Thoracic aorta (tissue), 2 donors: Measurements from ENCODE around the gene MVK. TPM values are rescaled to one million over a fixed set of nuclear protein-coding genes. Genes with fewer than 3 reads are reported as not detected.

ENCODE experiments used
- ATAC-seq: fragments of 150-250 bp; one replicate; pipeline ENCODE4 v1.8.0; 2017; ENCODE audit warnings: low read depth; ENCODE audit not compliant: insufficient number of reproducible peaks, low FRiP score
- DNase-seq: peaks from one replicate; pipeline ENCODE4 v3.0.0-alpha.2; 2020; ENCODE audit warnings: low spot score
- H3K27ac ChIP-seq, 2 donors: fragments of 200-600 bp; sonication (generic); 1 replicate in 1 of 2; 2 replicates in 1 of 2; pipeline ENCODE4 v1.5.1; 2016; ENCODE audit warnings: mild to moderate bottlenecking in 2 of 2, moderate library complexity in 2 of 2
- H3K27me3 ChIP-seq: fragments of 200-600 bp; sonication (generic); replicated peaks from 2 replicates; pipeline ENCODE4 v1.6.0; 2016; ENCODE audit warnings: mild to moderate bottlenecking; ENCODE audit not compliant: insufficient read depth
- H3K36me3 ChIP-seq: fragments of 200-600 bp; sonication (generic); one replicate; pipeline ENCODE4 v1.5.1; 2016
- H3K4me1 ChIP-seq, 2 donors: fragments of 200-600 bp; sonication (generic); 1 replicate in 1 of 2; 2 replicates in 1 of 2; pipeline versions ENCODE4 v1.5.1 to v1.6.0; 2016; ENCODE audit warnings: low read depth in 2 of 2, mild to moderate bottlenecking in 1 of 2; ENCODE audit not compliant: control insufficient read depth in 1 of 2
- H3K4me3 ChIP-seq: fragments of 200-600 bp; sonication (generic); 2 replicates; pipeline ENCODE4 v1.5.1; 2016; ENCODE audit warnings: mild to moderate bottlenecking
- H3K9me3 ChIP-seq: fragments of 200-600 bp; sonication (generic); 2 replicates; pipeline ENCODE4 v1.5.1; 2016
- total RNA-seq, 2 donors: library from RNA; depleted of rRNA; stranded (reverse); fragments of >200 nt; gene quantifications; one replicate each; pipeline versions ENCODE4 v1.1.0 to v1.2.3, GENCODE V29; 2016
- TF ChIP-seq, protein P1 (sequence below): fragments of 200-600 bp; sonication (generic); IDR thresholded peaks from one replicate; pipeline ENCODE4 v1.5.1; 2019; ENCODE audit warnings: antibody characterized with exemption

The MVK gene
- total RNA-seq, 2 donors from 2014 or later, result 4.7 to 19.0 TPM

- no peak overlapping the region for H3K27ac ChIP-seq
- DNase-seq (peak; percentile 30), ATAC-seq (peak; percentile 49)
- no peaks in the 10 kb centered on the region for H3K9me3 ChIP-seq
- H3K4me3 ChIP-seq, result peak overlapping the region; percentile 38
- no peaks in the 10 kb centered on the region for H3K36me3 ChIP-seq
- H3K4me1 ChIP-seq, result peaks cover 0 to 8% of the 10 kb centered on the region in 2 donors
- TF ChIP-seq, protein P1, sequence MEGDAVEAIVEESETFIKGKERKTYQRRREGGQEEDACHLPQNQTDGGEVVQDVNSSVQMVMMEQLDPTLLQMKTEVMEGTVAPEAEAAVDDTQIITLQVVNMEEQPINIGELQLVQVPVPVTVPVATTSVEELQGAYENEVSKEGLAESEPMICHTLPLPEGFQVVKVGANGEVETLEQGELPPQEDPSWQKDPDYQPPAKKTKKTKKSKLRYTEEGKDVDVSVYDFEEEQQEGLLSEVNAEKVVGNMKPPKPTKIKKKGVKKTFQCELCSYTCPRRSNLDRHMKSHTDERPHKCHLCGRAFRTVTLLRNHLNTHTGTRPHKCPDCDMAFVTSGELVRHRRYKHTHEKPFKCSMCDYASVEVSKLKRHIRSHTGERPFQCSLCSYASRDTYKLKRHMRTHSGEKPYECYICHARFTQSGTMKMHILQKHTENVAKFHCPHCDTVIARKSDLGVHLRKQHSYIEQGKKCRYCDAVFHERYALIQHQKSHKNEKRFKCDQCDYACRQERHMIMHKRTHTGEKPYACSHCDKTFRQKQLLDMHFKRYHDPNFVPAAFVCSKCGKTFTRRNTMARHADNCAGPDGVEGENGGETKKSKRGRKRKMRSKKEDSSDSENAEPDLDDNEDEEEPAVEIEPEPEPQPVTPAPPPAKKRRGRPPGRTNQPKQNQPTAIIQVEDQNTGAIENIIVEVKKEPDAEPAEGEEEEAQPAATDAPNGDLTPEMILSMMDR, result peak; percentile 96
- H3K27me3 ChIP-seq, result no peaks in the 10 kb centered on the region
Measured at GRCh38 chr12:109597795-109598427, 24.3 kb downstream of the MVK start.

DNA sequence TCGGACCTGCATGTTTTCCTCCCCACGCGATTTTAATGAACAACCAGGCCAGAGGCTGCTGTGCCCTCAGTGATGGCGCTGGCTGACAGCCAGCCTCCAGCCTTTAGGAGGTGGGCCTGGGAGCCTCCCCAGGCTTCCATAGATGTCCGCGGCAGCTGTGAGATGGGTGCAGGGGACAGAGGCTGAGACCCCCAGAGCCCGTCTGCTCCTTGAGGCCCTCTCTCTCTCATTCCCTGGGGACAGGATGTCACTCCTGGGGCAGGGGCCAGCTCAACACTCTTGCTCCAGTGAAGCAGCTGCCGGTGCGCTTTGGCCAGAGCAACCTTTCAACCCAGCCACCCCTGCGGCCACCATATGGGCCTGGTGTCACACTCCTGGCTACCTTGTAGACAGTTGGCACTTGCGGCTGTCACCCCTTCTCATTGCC is 24.8 kb downstream of the MVK start:
- ATAC-seq (no peak), DNase-seq (no peak)
- no peaks in the 10 kb centered on the region for H3K27me3 ChIP-seq
- H3K27ac ChIP-seq, result no peak overlapping the region
- no peaks in the 10 kb centered on the region for H3K9me3 ChIP-seq
- no peak overlapping the region for H3K4me3 ChIP-seq
- no peaks in the 10 kb centered on the region for H3K36me3 ChIP-seq
- peaks cover 0 to 8% of the 10 kb centered on the region in 2 donors for H3K4me1 ChIP-seq
- TF ChIP-seq, protein P1, result no peak

DNA sequence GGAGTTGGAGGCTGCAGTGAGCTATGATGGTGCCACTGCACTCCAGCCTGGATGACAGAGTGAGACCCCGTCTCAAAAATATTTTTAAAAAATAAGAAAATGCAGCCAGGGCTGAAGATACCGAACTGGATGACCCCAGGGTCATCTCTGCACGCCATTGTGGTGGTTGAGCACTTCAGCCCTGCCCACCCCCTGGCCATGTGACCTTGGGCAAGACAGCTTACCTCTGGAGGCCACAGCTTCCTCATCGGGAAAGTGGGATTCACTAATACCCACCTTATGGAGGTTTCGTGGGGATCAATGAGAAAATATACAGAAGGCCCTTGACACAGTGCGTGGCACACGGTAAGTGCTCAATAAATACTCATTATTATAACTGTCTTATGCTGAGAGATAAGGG is 25.5 kb downstream of the MVK start:
- H3K27ac ChIP-seq, result no peak overlapping the region
- no peaks in the 10 kb centered on the region for H3K27me3 ChIP-seq
- no peak for ATAC-seq
- peaks cover 0 to 8% of the 10 kb centered on the region in 2 donors for H3K4me1 ChIP-seq
- no peaks in the 10 kb centered on the region for H3K9me3 ChIP-seq
- no peaks in the 10 kb centered on the region for H3K36me3 ChIP-seq
- no peak overlapping the region for H3K4me3 ChIP-seq
- TF ChIP-seq, protein P1, result no peak
- DNase-seq, result no peak

DNA sequence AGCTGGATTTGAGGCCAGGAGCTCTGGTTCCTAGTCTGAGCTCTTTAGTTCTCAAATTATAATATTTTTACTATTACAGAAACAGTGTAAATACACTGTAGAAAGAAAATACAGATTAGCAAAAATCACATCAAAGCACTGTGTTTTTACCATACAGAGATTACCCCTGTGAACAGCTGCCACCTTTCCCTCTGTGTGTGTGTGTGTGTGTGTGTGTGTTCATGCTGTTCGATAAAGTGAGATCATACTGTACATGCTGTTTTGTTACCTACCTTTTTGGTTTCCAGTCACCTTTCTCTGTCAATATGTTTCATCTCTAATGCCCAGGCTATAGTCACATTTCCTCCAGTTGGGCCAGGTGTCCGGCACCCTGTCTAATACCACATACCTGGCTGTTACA is 26.9 kb downstream of the MVK start:
- ATAC-seq, result no peak
- no peaks in the 10 kb centered on the region for H3K9me3 ChIP-seq
- no peak overlapping the region for H3K4me3 ChIP-seq

DNA sequence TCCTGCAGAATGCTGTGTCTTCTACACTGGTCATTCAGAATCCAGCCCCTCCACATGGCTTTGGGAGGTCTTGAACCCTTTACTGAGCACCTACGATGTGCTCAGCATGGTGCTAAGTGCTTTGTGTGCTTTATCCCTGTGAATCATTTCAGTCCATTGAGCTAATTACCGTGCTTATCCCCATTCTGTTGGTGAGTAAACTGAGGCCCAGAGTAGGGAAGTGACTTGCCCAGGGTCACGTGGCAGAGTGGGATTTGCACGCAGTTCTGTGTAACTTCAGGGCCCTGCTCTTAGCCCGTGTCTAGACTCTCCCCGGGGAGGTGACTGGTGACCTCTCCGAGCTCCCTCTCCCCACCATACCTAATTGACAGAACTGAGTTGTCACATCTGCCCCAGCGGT is 27.4 kb downstream of the MVK start:
- DNase-seq, result no peak
- H3K9me3 ChIP-seq, result no peaks in the 10 kb centered on the region

More for the DNA sequence above, 26.9 kb downstream of the MVK start:
- no peaks in the 10 kb centered on the region for H3K36me3 ChIP-seq
- TF ChIP-seq, protein P1, result no peak
- no peak for DNase-seq
- peaks cover 0 to 8% of the 10 kb centered on the region in 2 donors for H3K4me1 ChIP-seq
- H3K27ac ChIP-seq, result no peak overlapping the region
- H3K27me3 ChIP-seq, result no peaks in the 10 kb centered on the region

More for the DNA sequence above, 27.4 kb downstream of the MVK start:
- no peaks in the 10 kb centered on the region for H3K36me3 ChIP-seq
- no peaks in the 10 kb centered on the region for H3K27me3 ChIP-seq
- peaks cover 0 to 8% of the 10 kb centered on the region in 2 donors for H3K4me1 ChIP-seq
- H3K4me3 ChIP-seq, result no peak overlapping the region
- TF ChIP-seq, protein P1, result no peak
- no peak overlapping the region for H3K27ac ChIP-seq
- no peak for ATAC-seq
